Kidney (tissue), 14 donors: ENCODE measurements around the gene KLHL5. TPM values are rescaled to one million over a fixed set of nuclear protein-coding genes. Genes with fewer than 3 reads are reported as not detected.

Source experiments
- DNase-seq, 5 donors: peaks; one replicate each; pipeline ENCODE4 v3.0.0-alpha.2; 2013 to 2020
- FAIRE-seq: peaks from 2 replicates; lab custom pipeline; 2012; peaks lifted over from hg19 to GRCh38; lab: Jason Lieb, UNC
- H3K27ac ChIP-seq, 2 donors: one replicate each; pipeline ENCODE4 v1.7.0; 2013; ENCODE audit warnings: low read depth in 2 of 2, low read length in 2 of 2, inconsistent platforms in 1 of 2
- H3K27me3 ChIP-seq: one replicate; pipeline ENCODE4 v1.7.1; 2013; ENCODE audit warnings: low read length, inconsistent platforms; ENCODE audit not compliant: control insufficient read depth, insufficient read depth
- H3K36me3 ChIP-seq, 3 donors: one replicate each; pipeline versions ENCODE4 v1.7.0 to v1.7.1; 2013; ENCODE audit warnings: low read length in 3 of 3, control low read depth in 1 of 3, inconsistent platforms in 1 of 3; ENCODE audit not compliant: insufficient read depth in 3 of 3, control insufficient read depth in 2 of 3
- H3K4me1 ChIP-seq, 3 donors: one replicate each; pipeline versions ENCODE4 v1.7.0 to v1.7.1; 2013; ENCODE audit warnings: low read length in 3 of 3, inconsistent platforms in 1 of 3, low read depth in 1 of 3; ENCODE audit not compliant: control insufficient read depth in 2 of 3, insufficient read depth in 2 of 3
- H3K4me3 ChIP-seq, 3 donors: one replicate each; pipeline versions ENCODE4 v1.7.0 to v1.8.1; 2013; ENCODE audit warnings: low read length in 3 of 3, control low read depth in 1 of 3, inconsistent platforms in 1 of 3
- H3K9ac ChIP-seq, 3 donors: one replicate each; pipeline versions ENCODE4 v1.7.0 to v1.7.1; 2013; ENCODE audit warnings: low read length in 3 of 3, control low read depth in 1 of 3, inconsistent platforms in 1 of 3
- H3K9me3 ChIP-seq, 3 donors: one replicate each; pipeline versions ENCODE4 v1.7.0 to v1.7.1; 2013; ENCODE audit warnings: low read length in 3 of 3, control low read depth in 1 of 3, inconsistent platforms in 1 of 3; ENCODE audit not compliant: control insufficient read depth in 2 of 3, insufficient read depth in 1 of 3
- intact Hi-C: fragments of 100-400 bp; cut with DNase I; formaldehyde crosslinking; loops from one replicate; pipeline ENCODE4 v1.11.1; 2022
- polyA plus RNA-seq: library from polyadenylated mRNA; stranded (reverse); fragments of 350-450 nt; fragmentation: Illumina TruSeq; extraction: RNeasy Lipid Tissue Mini Kit (QIAGEN cat#74804); gene quantifications from one replicate; pipeline ENCODE4 v1.2.3, GENCODE V29; 2014; ENCODE audit warnings: low read depth, low replicate concordance; ENCODE audit not compliant: insufficient read depth
- total RNA-seq: library from RNA; stranded (reverse); fragmentation: NEBNext Ultra II Directional; extraction: Animal tissue kit (Norgen Biotek cat#: 25700); gene quantifications from one replicate; pipeline ENCODE4 v1.2.1, GENCODE V29; 2021
- TF ChIP-seq, protein P1 (sequence below): IDR thresholded peaks from 3 replicates; pipeline ENCODE4 v1.5.1; 2012; ENCODE audit warnings: mild to moderate bottlenecking, moderate library complexity, borderline replicate concordance; ENCODE audit not compliant: insufficient read depth; ENCODE audit errors: extremely low read depth
- donor health status: control.
- donor health status: control.
- donor health status: control.
- donor health status: control.
- donor health status: control.
- donor health status: DM: yes; HTN: yes; CAD: no.
- donor health status: Normal renal cell carcinoma (clear cell type).

KLHL5 gene
- total and polyA plus RNA-seq, 2 donors from 2014 or later = 12.2 to 47.8 TPM

DNA sequence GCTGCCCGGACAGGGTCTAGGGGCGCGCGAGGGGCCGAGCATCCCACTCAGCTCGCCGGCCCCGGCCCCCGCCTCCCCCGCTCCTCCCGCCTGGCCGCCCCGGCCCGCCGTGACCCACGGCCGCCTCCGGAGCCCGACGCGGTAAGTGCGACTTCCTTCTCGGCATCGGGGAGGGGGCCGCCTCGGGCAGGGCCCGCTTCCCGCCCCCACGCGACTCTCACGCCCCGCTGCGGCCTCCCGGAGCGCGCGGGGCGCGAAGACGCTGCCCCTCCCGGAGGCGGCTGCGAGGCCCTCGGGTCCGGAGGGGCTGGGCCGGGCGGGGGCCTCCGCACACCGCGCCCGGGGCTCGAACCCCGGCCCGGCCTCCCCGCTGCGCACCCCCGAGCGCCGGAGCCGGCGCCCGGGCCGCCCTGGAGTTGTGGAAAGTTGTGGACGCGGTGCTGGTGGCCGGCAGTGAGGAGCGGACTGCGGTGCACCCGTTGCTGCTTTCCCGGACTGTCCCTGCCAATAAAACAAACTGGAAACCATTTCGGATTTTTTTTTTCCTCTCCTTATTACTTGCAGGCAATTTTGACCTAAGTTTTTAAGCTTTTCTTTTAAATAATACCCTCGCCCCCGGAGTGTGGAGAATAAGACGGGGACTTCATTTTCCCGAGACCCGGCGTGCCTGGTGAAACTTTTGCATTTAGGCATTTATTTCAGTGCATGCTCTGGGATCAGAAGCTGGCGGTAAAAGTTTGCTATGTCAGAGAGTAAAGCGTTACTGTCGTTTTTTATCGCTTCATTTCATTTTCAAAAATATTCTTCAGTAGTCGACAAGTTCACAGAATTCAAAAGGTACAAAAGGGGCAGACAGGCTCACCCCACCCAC lies 16.8 kb upstream of the KLHL5 start:
- Histone ChIP-seq H3K9me3 (no peaks in the 10 kb centered on the region), H3K4me1 (peaks cover 0 to 17% (median 10%) of the 10 kb centered on the region in 3 donors), H3K9ac (peak overlapping the region; percentile 39 to 80 (median 67)), H3K4me3 (peak overlapping the region; percentile 68 to 84 (median 71)), H3K27ac (peak overlapping the region; percentile 87 to 91), H3K27me3 (no peaks in the 10 kb centered on the region), H3K36me3 (no peaks in the 10 kb centered on the region)
- DNase-seq (peak in 4 of 5 donors; percentile 62 to 71 (median 66)), FAIRE-seq (no peak)
- intact Hi-C loops = no loop called here
- TF ChIP-seq, protein P1, sequence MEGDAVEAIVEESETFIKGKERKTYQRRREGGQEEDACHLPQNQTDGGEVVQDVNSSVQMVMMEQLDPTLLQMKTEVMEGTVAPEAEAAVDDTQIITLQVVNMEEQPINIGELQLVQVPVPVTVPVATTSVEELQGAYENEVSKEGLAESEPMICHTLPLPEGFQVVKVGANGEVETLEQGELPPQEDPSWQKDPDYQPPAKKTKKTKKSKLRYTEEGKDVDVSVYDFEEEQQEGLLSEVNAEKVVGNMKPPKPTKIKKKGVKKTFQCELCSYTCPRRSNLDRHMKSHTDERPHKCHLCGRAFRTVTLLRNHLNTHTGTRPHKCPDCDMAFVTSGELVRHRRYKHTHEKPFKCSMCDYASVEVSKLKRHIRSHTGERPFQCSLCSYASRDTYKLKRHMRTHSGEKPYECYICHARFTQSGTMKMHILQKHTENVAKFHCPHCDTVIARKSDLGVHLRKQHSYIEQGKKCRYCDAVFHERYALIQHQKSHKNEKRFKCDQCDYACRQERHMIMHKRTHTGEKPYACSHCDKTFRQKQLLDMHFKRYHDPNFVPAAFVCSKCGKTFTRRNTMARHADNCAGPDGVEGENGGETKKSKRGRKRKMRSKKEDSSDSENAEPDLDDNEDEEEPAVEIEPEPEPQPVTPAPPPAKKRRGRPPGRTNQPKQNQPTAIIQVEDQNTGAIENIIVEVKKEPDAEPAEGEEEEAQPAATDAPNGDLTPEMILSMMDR = no peak

DNA sequence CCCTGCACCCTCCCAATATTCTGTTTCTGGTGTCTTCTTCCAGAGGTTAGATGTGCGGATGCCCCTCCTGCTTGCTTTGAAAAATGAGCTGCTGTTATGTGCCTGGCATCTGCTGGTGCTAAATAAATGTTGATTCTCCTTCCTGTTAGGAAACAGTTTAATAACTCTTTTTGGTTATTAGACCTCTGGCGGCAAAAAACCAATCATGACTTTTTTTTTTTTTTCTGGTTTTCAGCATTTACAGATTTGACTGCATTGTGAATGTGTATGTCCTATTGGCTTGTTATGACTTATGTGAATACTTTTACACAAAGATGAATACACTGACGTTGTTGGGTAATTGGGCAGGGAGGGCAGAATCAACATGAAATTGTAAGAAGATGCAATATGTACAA lies 16.2 kb upstream of the KLHL5 start:
- no peak for FAIRE-seq
- Histone ChIP-seq H3K36me3 (no peaks in the 10 kb centered on the region), H3K27me3 (no peaks in the 10 kb centered on the region), H3K27ac (peak overlapping the region in 1 of 2 donors; percentile 35), H3K9me3 (no peaks in the 10 kb centered on the region), H3K9ac (peak overlapping the region in 2 of 3 donors; percentile 11 to 80), H3K4me1 (peaks cover 0 to 17% (median 12%) of the 10 kb centered on the region in 3 donors), H3K4me3 (peak overlapping the region; percentile 68 to 84 (median 71))
- intact Hi-C loops = no loop called here
- DNase-seq = peak in 1 of 5 donors; percentile 27
- TF ChIP-seq, protein P1 = no peak

- Histone ChIP-seq H3K27ac (peak overlapping the region in 1 of 2 donors; percentile 35), H3K27me3 (no peaks in the 10 kb centered on the region), H3K4me1 (peaks cover 0 to 17% (median 12%) of the 10 kb centered on the region in 3 donors), H3K4me3 (peak overlapping the region; percentile 68 to 84 (median 71)), H3K9me3 (no peaks in the 10 kb centered on the region), H3K36me3 (no peaks in the 10 kb centered on the region), H3K9ac (peak overlapping the region in 2 of 3 donors; percentile 11 to 80)
- DNase-seq = no peak
- TF ChIP-seq, protein P1 = no peak
- FAIRE-seq = no peak
- intact Hi-C loops = no loop called here
Measured at GRCh38 chr4:39046249-39046648, 15.8 kb upstream of the KLHL5 start.
